ENCODE measurements around the gene ATG2A.
A peak's percentile ranks its signal among the peaks of the same experiment; 100 is the strongest.

Gene ATG2A

DNA sequence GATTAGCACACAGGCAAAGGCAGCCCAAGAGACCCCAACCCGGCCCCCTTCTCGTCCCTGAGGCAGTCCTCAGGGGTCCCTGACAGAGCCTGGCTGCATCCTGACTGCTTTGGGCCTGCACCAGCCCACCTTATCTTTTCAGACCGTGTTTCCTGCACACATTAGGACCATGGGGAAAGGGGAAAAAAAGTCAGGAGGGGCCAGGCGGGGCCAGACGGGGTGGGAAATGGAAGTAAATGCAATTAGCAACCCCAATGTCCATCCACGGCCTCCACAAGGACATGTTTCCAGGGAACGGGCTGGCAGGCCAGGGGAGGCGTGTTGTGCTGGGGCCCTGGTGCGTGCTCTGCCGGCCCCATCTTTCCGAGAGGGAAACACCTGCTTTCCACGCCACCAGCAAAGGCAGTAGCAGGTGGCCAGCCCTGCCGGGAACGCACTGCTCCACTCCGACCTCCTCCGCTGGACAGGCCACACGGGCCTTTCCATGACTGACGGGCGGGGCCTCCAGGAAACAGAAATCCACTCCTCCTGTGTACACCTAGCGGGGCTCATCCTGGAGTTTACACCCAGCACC is 46.0 kb downstream of the ATG2A start:
- no peak for DNase-seq (ENCODE audit: low spot score)
- TF ChIP-seq, protein P1, sequence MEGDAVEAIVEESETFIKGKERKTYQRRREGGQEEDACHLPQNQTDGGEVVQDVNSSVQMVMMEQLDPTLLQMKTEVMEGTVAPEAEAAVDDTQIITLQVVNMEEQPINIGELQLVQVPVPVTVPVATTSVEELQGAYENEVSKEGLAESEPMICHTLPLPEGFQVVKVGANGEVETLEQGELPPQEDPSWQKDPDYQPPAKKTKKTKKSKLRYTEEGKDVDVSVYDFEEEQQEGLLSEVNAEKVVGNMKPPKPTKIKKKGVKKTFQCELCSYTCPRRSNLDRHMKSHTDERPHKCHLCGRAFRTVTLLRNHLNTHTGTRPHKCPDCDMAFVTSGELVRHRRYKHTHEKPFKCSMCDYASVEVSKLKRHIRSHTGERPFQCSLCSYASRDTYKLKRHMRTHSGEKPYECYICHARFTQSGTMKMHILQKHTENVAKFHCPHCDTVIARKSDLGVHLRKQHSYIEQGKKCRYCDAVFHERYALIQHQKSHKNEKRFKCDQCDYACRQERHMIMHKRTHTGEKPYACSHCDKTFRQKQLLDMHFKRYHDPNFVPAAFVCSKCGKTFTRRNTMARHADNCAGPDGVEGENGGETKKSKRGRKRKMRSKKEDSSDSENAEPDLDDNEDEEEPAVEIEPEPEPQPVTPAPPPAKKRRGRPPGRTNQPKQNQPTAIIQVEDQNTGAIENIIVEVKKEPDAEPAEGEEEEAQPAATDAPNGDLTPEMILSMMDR (IDR thresholded peaks at IDR 0.05) = no peak
- Histone ChIP-seq H3K4me3 (peak overlapping the region; percentile 61), H3K27ac (peak overlapping the region; percentile 94 to 95)

DNA sequence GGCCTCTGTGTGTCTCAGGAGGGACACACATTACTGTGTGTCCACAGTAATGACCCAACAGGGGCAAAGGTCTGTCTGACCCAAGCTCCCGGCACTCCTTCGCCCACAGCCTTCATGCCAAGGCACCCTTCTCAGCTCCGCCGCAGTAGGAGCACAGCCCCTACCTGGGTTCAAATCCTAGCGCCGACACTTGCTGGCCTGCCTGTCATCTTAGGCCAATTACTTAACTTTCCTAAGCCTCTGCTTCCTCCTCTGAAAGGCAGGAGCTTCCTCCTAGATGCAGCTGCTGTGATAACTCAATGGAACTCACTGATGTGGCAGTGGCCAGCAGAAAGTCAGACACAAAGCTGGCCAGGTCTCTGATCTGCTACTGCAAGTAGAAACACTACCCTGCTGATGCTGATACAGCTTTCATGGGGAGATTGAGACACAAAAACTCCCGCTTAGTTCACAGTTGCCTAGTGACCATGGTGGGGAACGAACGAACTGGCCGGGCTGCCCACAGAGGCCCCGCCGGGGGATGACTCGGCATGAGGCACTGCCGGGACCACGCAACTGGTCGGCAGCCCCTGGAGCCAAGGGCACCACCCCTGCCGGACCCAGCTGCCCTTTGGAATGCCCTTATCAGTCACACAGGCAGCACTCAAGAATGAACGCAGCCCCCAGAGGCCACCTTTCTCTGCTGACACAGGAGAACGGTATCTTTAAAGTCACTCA is 46.7 kb downstream of the ATG2A start:
- H3K4me3 ChIP-seq = peak overlapping the region; percentile 61
- TF ChIP-seq, protein P1 (IDR thresholded peaks at IDR 0.05) = no peak
- H3K27ac ChIP-seq = peak overlapping the region; percentile 94 to 95
- DNase-seq (ENCODE audit: low spot score) = peak; percentile 92

DNA sequence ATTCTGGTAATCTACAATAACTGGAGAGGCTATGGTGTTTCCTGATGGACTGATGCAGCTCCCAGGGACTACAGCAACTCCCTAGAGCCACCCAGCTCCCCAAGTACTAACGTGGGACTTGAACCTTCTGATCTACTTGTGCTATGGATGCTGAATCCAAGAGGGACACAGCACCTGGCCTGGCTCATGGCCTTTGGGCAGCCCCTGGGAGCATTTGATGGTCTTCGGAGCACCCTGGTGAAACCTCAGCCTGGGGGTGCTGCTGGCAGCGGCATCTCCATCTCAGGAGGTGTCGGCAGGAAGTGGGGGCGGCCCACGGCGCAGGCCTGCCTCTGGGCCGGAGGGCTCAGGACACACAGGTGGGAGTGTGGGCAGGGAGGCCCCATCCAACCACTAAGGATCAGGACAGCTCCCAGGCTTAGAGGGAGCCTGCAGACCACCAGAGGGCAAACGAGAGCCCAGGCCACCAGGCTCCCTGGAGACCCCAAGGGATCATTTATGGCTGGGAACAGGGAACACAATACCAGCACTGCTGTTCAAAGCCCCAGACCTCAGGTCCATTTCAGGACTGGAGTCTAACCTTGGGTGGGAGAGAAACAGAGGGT is 47.3 kb downstream of the ATG2A start:
- no peak for DNase-seq (ENCODE audit: low spot score)
- Histone ChIP-seq H3K4me3 (peak overlapping the region; percentile 61), H3K27ac (peak overlapping the region; percentile 94 to 95)
- TF ChIP-seq, protein P1 (IDR thresholded peaks at IDR 0.05) = no peak

DNA sequence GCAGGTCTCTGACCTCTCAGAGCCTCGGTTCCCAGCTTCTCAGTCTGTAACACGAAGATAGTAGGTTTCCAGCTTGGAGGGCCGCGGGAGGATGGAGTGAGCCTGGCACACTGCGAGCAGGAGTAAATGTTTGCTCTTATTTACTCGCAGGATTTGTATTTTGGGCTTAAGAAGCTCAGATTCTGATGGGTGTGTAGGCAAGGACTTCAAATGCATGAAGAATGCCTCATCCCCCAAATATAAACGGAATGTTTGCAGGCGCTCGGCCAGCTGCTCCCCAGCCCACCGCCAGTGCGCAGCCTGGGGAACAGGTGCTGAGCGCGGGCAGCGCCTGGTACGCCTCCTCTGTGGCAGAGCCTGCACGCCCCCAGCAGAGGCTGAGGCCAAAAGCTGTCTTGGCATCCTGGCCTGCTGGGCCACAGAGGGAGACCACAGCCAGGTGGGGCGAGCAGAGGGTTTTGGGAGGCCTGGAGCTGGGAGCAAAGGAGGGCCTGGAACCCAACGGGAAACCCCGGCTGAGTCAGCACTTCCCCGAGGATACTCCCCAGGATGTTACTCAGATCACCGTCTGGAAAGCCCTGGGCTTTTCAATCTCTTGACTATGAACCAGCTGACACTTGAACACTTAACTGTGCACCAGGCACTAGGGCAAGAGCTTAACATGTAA is 48.0 kb downstream of the ATG2A start:
- H3K4me3 ChIP-seq = peak overlapping the region; percentile 61
- TF ChIP-seq, protein P1 (IDR thresholded peaks at IDR 0.05) = no peak
- DNase-seq (ENCODE audit: low spot score) = no peak
- H3K27ac ChIP-seq = peak overlapping the region; percentile 94 to 95

DNA sequence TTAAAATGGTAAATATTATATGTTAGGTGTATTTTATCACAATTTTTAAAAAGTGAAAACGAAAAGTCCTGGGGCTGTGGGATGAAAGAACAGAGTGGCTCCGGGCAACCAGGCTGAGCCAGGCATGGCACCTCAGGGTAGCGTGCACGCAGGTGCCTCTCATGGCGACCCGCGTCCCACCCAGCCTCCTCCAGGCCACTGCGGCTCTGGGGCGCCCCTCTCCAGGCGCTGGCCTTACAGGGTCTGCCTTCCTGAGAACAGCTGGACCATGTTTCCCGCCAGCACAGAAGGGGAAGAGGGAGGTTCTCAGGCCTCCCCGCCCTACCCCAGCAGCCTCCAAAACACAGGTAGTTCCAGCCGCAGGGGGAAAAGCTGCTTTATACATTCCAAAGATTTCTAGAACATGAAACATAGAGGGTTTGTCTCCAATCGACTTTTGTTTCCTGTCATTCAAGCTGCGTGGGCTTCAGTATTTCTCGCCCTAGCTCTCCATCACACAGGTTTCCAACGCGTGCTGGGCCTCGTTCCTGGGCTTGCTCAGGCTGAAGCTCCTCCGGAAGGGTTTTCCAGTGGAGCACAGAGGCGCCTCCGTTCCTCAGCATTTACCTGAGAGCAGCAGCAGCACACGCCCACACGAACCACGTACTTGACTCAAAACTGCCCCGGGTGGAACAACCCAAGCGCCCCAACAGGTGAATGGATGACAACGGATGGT is 49.1 kb downstream of the ATG2A start:
- no peak for DNase-seq (ENCODE audit: low spot score)
- TF ChIP-seq, protein P1 (IDR thresholded peaks at IDR 0.05) = no peak
- H3K4me3 ChIP-seq = peak overlapping the region; percentile 61
- peak overlapping the region; percentile 94 to 95 for H3K27ac ChIP-seq

DNA sequence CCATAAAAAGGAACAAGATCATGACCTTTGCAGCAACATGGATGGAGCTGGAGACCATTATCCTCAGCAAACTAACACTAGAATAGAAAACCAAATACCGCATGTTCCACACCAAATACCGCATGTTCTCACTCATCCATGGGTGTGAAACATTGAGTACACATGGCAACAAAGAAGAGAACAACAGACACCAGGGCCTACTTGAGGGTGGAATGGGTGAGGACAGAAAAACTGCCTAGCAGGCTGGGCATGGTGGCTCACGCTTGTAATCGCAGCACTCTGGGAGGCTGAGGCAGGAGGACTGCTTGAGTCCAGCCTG is 50.9 kb downstream of the ATG2A start:
- TF ChIP-seq, protein P1 (IDR thresholded peaks at IDR 0.05) = no peak
- Histone ChIP-seq H3K4me3 (peak overlapping the region; percentile 62), H3K27ac (peak overlapping the region; percentile 90 to 95)
- no peak for DNase-seq (ENCODE audit: low spot score)
